ENCODE measurements around the gene WNT2. TPM values are rescaled to one million over a fixed set of nuclear protein-coding genes. Genes with fewer than 3 reads are reported as not detected.
"Not testable (repeated sequence)": the region's sequence is repeated elsewhere in the genome, so short reads cannot be mapped to it uniquely, and the experiment has no call there.

WNT2 gene
- total RNA-seq, 1 donor from 2014 or later, result not detected

- no peaks in the 10 kb centered on the region for H3K36me3 Mint-ChIP-seq (ENCODE audit: low read depth)
- H3K27ac Mint-ChIP-seq (ENCODE audit: unreplicated experiment), result no peak overlapping the region
- no peaks in the 10 kb centered on the region for H3K27me3 Mint-ChIP-seq (ENCODE audit: low read depth)
- TF ChIP-seq CTCF (conservative IDR thresholded peaks at IDR 0.05), result no peak
- no peaks in the 10 kb centered on the region for H3K9me3 Mint-ChIP-seq
- H3K4me1 Mint-ChIP-seq, result peaks cover 5% of the 10 kb centered on the region
- DNase-seq (ENCODE audit: low read depth, low spot score), result no peak
- H3K4me3 Mint-ChIP-seq, result no peak overlapping the region
These were observed 72.1 kb downstream of the WNT2 start for GRCh38 chr7:117250801-117251200.

- no peak for TF ChIP-seq CTCF (conservative IDR thresholded peaks at IDR 0.05)
- H3K27me3 Mint-ChIP-seq (ENCODE audit: low read depth), result no peaks in the 10 kb centered on the region
- H3K27ac Mint-ChIP-seq (ENCODE audit: unreplicated experiment), result no peak overlapping the region
These were observed 72.6 kb downstream of the WNT2 start for GRCh38 chr7:117250245-117250644.

GRCh38 chr7:117249696-117250095 lies 73.2 kb downstream of the WNT2 start:
- Mint-ChIP-seq H3K36me3 (ENCODE audit: low read depth) (no peaks in the 10 kb centered on the region), H3K27ac (ENCODE audit: unreplicated experiment) (peak overlapping the region; percentile 12)

More at GRCh38 chr7:117250245-117250644, 72.6 kb downstream of the WNT2 start:
- Mint-ChIP-seq H3K4me3 (no peak overlapping the region), H3K9me3 (peaks cover 5% of the 10 kb centered on the region), H3K36me3 (ENCODE audit: low read depth) (no peaks in the 10 kb centered on the region), H3K4me1 (peaks cover 5% of the 10 kb centered on the region)
- DNase-seq (ENCODE audit: low read depth, low spot score), result no peak

GRCh38 chr7:117248829-117249228 lies 74.0 kb downstream of the WNT2 start:
- H3K36me3 Mint-ChIP-seq (ENCODE audit: low read depth), result no peaks in the 10 kb centered on the region
- peaks cover 6% of the 10 kb centered on the region for H3K9me3 Mint-ChIP-seq
- H3K4me3 Mint-ChIP-seq, result no peak overlapping the region
- peaks cover 5% of the 10 kb centered on the region for H3K4me1 Mint-ChIP-seq
- H3K27me3 Mint-ChIP-seq (ENCODE audit: low read depth), result no peaks in the 10 kb centered on the region
- no peak overlapping the region for H3K27ac Mint-ChIP-seq (ENCODE audit: unreplicated experiment)
- DNase-seq (ENCODE audit: low read depth, low spot score), result no peak
- no peak for TF ChIP-seq CTCF (conservative IDR thresholded peaks at IDR 0.05)

More at GRCh38 chr7:117249696-117250095, 73.2 kb downstream of the WNT2 start:
- H3K4me1 Mint-ChIP-seq, result peaks cover 5% of the 10 kb centered on the region
- peaks cover 6% of the 10 kb centered on the region for H3K9me3 Mint-ChIP-seq
- H3K27me3 Mint-ChIP-seq (ENCODE audit: low read depth), result no peaks in the 10 kb centered on the region
- no peak for TF ChIP-seq CTCF (conservative IDR thresholded peaks at IDR 0.05)
- DNase-seq (ENCODE audit: low read depth, low spot score), result no peak
- no peak overlapping the region for H3K4me3 Mint-ChIP-seq

- Mint-ChIP-seq H3K36me3 (ENCODE audit: low read depth) (no peaks in the 10 kb centered on the region), H3K27me3 (ENCODE audit: low read depth) (no peaks in the 10 kb centered on the region), H3K9me3 (peaks cover 6% of the 10 kb centered on the region), H3K4me1 (peaks cover 5% of the 10 kb centered on the region), H3K27ac (ENCODE audit: unreplicated experiment) (no peak overlapping the region), H3K4me3 (no peak overlapping the region)
- no peak for TF ChIP-seq CTCF (conservative IDR thresholded peaks at IDR 0.05)
- no peak for DNase-seq (ENCODE audit: low read depth, low spot score)
These were observed 75.0 kb downstream of the WNT2 start for GRCh38 chr7:117247809-117248208.

GRCh38 chr7:117245703-117246102 lies 77.2 kb downstream of the WNT2 start:
- not testable (repeated sequence) for H3K4me1 Mint-ChIP-seq; H3K36me3 Mint-ChIP-seq (ENCODE audit: low read depth); DNase-seq (ENCODE audit: low read depth, low spot score); H3K27ac Mint-ChIP-seq (ENCODE audit: unreplicated experiment); H3K27me3 Mint-ChIP-seq (ENCODE audit: low read depth); H3K9me3 Mint-ChIP-seq; H3K4me3 Mint-ChIP-seq
